ENCODE data around the gene JPH3. TPM values are rescaled to one million over a fixed set of nuclear protein-coding genes. Genes with fewer than 3 reads are reported as not detected.

JPH3 gene
- total RNA-seq, 2 experiments from 2014 or later: 0.07 to 0.12 TPM

- POLR2A ChIA-PET: no interaction called here
- intact Hi-C loops (cut with micrococcal nuclease): no loop called here
- Mint-ChIP-seq H3K27ac (no peak overlapping the region), H3K27me3 (peaks cover 21% of the 10 kb centered on the region), H3K9me3 (no peaks in the 10 kb centered on the region), H3K4me3 (no peak overlapping the region), H3K36me3 (no peaks in the 10 kb centered on the region), H3K4me1 (ENCODE audit: low read depth) (no peaks in the 10 kb centered on the region)
- DNase-seq: no peak
- CTCF ChIA-PET: interaction anchor here (1.0 kb wide), 1 partner anchor 54 kb away, joined by 3 read pairs; no protein-coding TSS in a partner anchor
Observed at GRCh38 chr16:87580855-87581261, 21.4 kb upstream of the JPH3 start.

GRCh38 chr16:87581857-87582215, 20.5 kb upstream of the JPH3 start:
- H3K4me1 Mint-ChIP-seq (ENCODE audit: low read depth): no peaks in the 10 kb centered on the region
- intact Hi-C loops (cut with micrococcal nuclease): no loop called here
- H3K36me3 Mint-ChIP-seq: no peaks in the 10 kb centered on the region
- CTCF ChIA-PET: interaction anchor here (9.5 kb wide), 1 partner anchor 53 kb away, joined by 57 read pairs; no protein-coding TSS in a partner anchor
- POLR2A ChIA-PET: no interaction called here
- H3K4me3 Mint-ChIP-seq: no peak overlapping the region
- no peak for DNase-seq
- H3K9me3 Mint-ChIP-seq: no peaks in the 10 kb centered on the region
- no peak overlapping the region for H3K27ac Mint-ChIP-seq
- peaks cover 18% of the 10 kb centered on the region for H3K27me3 Mint-ChIP-seq

- H3K4me1 Mint-ChIP-seq (ENCODE audit: low read depth): no peaks in the 10 kb centered on the region
- no peak overlapping the region for H3K27ac Mint-ChIP-seq
- DNase-seq: no peak
- POLR2A ChIA-PET: no interaction called here
- peaks cover 18% of the 10 kb centered on the region for H3K27me3 Mint-ChIP-seq
- H3K9me3 Mint-ChIP-seq: no peaks in the 10 kb centered on the region
- no peak overlapping the region for H3K4me3 Mint-ChIP-seq
- intact Hi-C loops (cut with micrococcal nuclease): no loop called here
- no peaks in the 10 kb centered on the region for H3K36me3 Mint-ChIP-seq
- CTCF ChIA-PET: interaction anchor here (9.5 kb wide), 1 partner anchor 53 kb away, joined by 57 read pairs; no protein-coding TSS in a partner anchor
Observed at GRCh38 chr16:87582216-87582965, 19.9 kb upstream of the JPH3 start.

- CTCF ChIA-PET: interaction anchor here (9.5 kb wide), 1 partner anchor 52 kb away, joined by 57 read pairs; no protein-coding TSS in a partner anchor
- intact Hi-C loops (cut with micrococcal nuclease): no loop called here
Observed at GRCh38 chr16:87582966-87583325, 19.4 kb upstream of the JPH3 start.

GRCh38 chr16:87583453-87584131, 18.7 kb upstream of the JPH3 start:
- DNase-seq: no peak
- Mint-ChIP-seq H3K36me3 (no peaks in the 10 kb centered on the region), H3K4me3 (no peak overlapping the region), H3K4me1 (ENCODE audit: low read depth) (no peaks in the 10 kb centered on the region), H3K27ac (no peak overlapping the region), H3K27me3 (peaks cover 21% of the 10 kb centered on the region), H3K9me3 (no peaks in the 10 kb centered on the region)
- CTCF ChIA-PET: interaction anchor here (9.5 kb wide), 1 partner anchor 52 kb away, joined by 57 read pairs; no protein-coding TSS in a partner anchor
- intact Hi-C loops (cut with micrococcal nuclease): no loop called here
- POLR2A ChIA-PET: no interaction called here

More at GRCh38 chr16:87582966-87583325, 19.4 kb upstream of the JPH3 start:
- Mint-ChIP-seq H3K9me3 (no peaks in the 10 kb centered on the region), H3K27ac (no peak overlapping the region), H3K4me1 (ENCODE audit: low read depth) (no peaks in the 10 kb centered on the region), H3K36me3 (no peaks in the 10 kb centered on the region), H3K27me3 (peaks cover 19% of the 10 kb centered on the region), H3K4me3 (no peak overlapping the region)
- DNase-seq: no peak
- POLR2A ChIA-PET: no interaction called here

GRCh38 chr16:87584271-87584670, 18.0 kb upstream of the JPH3 start:
- ChIA-PET CTCF (interaction anchor here (9.5 kb wide), 1 partner anchor 51 kb away, joined by 57 read pairs; no protein-coding TSS in a partner anchor), POLR2A (interaction anchor here (0.7 kb wide), 1 partner anchor 347 kb away, joined by 4 read pairs; no protein-coding TSS in a partner anchor)
- DNase-seq: no peak
- intact Hi-C loops (cut with micrococcal nuclease): no loop called here
- Mint-ChIP-seq H3K27ac (no peak overlapping the region), H3K9me3 (no peaks in the 10 kb centered on the region), H3K27me3 (peaks cover 23% of the 10 kb centered on the region), H3K36me3 (no peaks in the 10 kb centered on the region), H3K4me1 (ENCODE audit: low read depth) (no peaks in the 10 kb centered on the region), H3K4me3 (no peak overlapping the region)

- Mint-ChIP-seq H3K4me1 (ENCODE audit: low read depth) (no peaks in the 10 kb centered on the region), H3K4me3 (no peak overlapping the region), H3K27ac (no peak overlapping the region), H3K27me3 (peaks cover 23% of the 10 kb centered on the region), H3K36me3 (no peaks in the 10 kb centered on the region), H3K9me3 (no peaks in the 10 kb centered on the region)
- ChIA-PET CTCF (interaction anchor here (9.5 kb wide), 1 partner anchor 50 kb away, joined by 57 read pairs; no protein-coding TSS in a partner anchor), POLR2A (interaction anchor here (0.7 kb wide), 1 partner anchor 346 kb away, joined by 4 read pairs; no protein-coding TSS in a partner anchor)
- no peak for DNase-seq
- intact Hi-C loops (cut with micrococcal nuclease): no loop called here
Observed at GRCh38 chr16:87584975-87585374, 17.3 kb upstream of the JPH3 start.

GRCh38 chr16:87585442-87586200, 16.7 kb upstream of the JPH3 start:
- Mint-ChIP-seq H3K4me1 (ENCODE audit: low read depth) (no peaks in the 10 kb centered on the region), H3K27me3 (peaks cover 26% of the 10 kb centered on the region), H3K4me3 (no peak overlapping the region), H3K36me3 (no peaks in the 10 kb centered on the region), H3K27ac (no peak overlapping the region), H3K9me3 (no peaks in the 10 kb centered on the region)
- DNase-seq: no peak
- intact Hi-C loops (cut with micrococcal nuclease): no loop called here
- POLR2A ChIA-PET: no interaction called here
- CTCF ChIA-PET: interaction anchor here (9.5 kb wide), 1 partner anchor 50 kb away, joined by 57 read pairs; no protein-coding TSS in a partner anchor

GRCh38 chr16:87586201-87586782, 16.0 kb upstream of the JPH3 start:
- H3K27me3 Mint-ChIP-seq: peaks cover 27% of the 10 kb centered on the region
- intact Hi-C loops (cut with micrococcal nuclease): no loop called here

GRCh38 chr16:87587636-87588035, 14.7 kb upstream of the JPH3 start:
- Mint-ChIP-seq H3K4me1 (ENCODE audit: low read depth) (no peaks in the 10 kb centered on the region), H3K27me3 (peaks cover 32% of the 10 kb centered on the region), H3K27ac (no peak overlapping the region), H3K36me3 (no peaks in the 10 kb centered on the region), H3K9me3 (no peaks in the 10 kb centered on the region), H3K4me3 (no peak overlapping the region)
- CTCF ChIA-PET: interaction anchor here (0.7 to 9.5 kb wide), 2 partner anchors 34 to 48 kb away, joined by 3 to 57 read pairs; no protein-coding TSS in a partner anchor
- no peak for DNase-seq
- intact Hi-C loops (cut with micrococcal nuclease): loop anchor here (1.0 kb wide), 1 partner anchor 49 kb away; no protein-coding TSS in a partner anchor
- POLR2A ChIA-PET: no interaction called here

More at GRCh38 chr16:87586201-87586782, 16.0 kb upstream of the JPH3 start:
- Mint-ChIP-seq H3K4me3 (no peak overlapping the region), H3K27ac (no peak overlapping the region), H3K36me3 (no peaks in the 10 kb centered on the region), H3K4me1 (ENCODE audit: low read depth) (no peaks in the 10 kb centered on the region), H3K9me3 (no peaks in the 10 kb centered on the region)
- no peak for DNase-seq
- ChIA-PET POLR2A (no interaction called here), CTCF (interaction anchor here (9.5 kb wide), 1 partner anchor 49 kb away, joined by 57 read pairs; no protein-coding TSS in a partner anchor)

GRCh38 chr16:87592018-87592712, 10.1 kb upstream of the JPH3 start:
- no peak for DNase-seq
- Mint-ChIP-seq H3K36me3 (no peaks in the 10 kb centered on the region), H3K4me1 (ENCODE audit: low read depth) (no peaks in the 10 kb centered on the region), H3K27me3 (peaks cover 25% of the 10 kb centered on the region), H3K4me3 (no peak overlapping the region), H3K27ac (no peak overlapping the region), H3K9me3 (no peaks in the 10 kb centered on the region)
- POLR2A ChIA-PET: no interaction called here
- intact Hi-C loops (cut with micrococcal nuclease): no loop called here
- CTCF ChIA-PET: no interaction called here
